RWPE2 (cell line): Measurements from ENCODE around the gene RBM10.

Experiments used
- ATAC-seq: fragments of 200-7000 bp; cut with Tn5 transposase; 3 replicates; pipeline ENCODE4 v1.9.1; 2021; ENCODE audit warnings: low read depth
- DNase-seq: peaks from one replicate; pipeline ENCODE4 v3.0.0-alpha.2; 2020; ENCODE audit warnings: low spot score
- H3K27ac ChIP-seq: fragments of 450-650 bp; 2 replicates; pipeline ENCODE4 v1.5.1; 2017; ENCODE audit warnings: mild to moderate bottlenecking; ENCODE audit not compliant: poor library complexity, severe bottlenecking
- H3K27me3 ChIP-seq: fragments of 250-450 bp; sonication (Bioruptor Pico); 2 replicates; pipeline ENCODE4 v1.5.1; 2021; ENCODE audit warnings: mild to moderate bottlenecking, moderate library complexity; ENCODE audit not compliant: insufficient read depth, poor library complexity, severe bottlenecking
- H3K36me3 ChIP-seq: fragments of 250-450 bp; sonication (Bioruptor Pico); 2 replicates; pipeline ENCODE4 v1.5.1; 2020; ENCODE audit warnings: low read depth, mild to moderate bottlenecking, moderate library complexity
- H3K4me1 ChIP-seq: fragments of 250-450 bp; sonication (Bioruptor Pico); 2 replicates; pipeline ENCODE4 v1.5.1; 2021; ENCODE audit warnings: mild to moderate bottlenecking, moderate library complexity; ENCODE audit not compliant: insufficient read depth, poor library complexity, severe bottlenecking
- H3K4me3 ChIP-seq: fragments of 250-450 bp; sonication (Bioruptor Pico); 2 replicates; pipeline ENCODE4 v1.5.1; 2021; ENCODE audit warnings: mild to moderate bottlenecking, moderate library complexity; ENCODE audit not compliant: severe bottlenecking
- H3K9me3 ChIP-seq: fragments of 250-450 bp; sonication (Bioruptor Pico); 2 replicates; pipeline ENCODE4 v1.5.1; 2021; ENCODE audit warnings: mild to moderate bottlenecking, moderate library complexity; ENCODE audit not compliant: severe bottlenecking
- TF ChIP-seq, protein P1 (sequence below): fragments of 450-650 bp; IDR thresholded peaks from one replicate; pipeline ENCODE4 v1.5.1; 2017; ENCODE audit warnings: mild to moderate bottlenecking, moderate library complexity; ENCODE audit not compliant: poor library complexity, severe bottlenecking

Gene RBM10

DNA sequence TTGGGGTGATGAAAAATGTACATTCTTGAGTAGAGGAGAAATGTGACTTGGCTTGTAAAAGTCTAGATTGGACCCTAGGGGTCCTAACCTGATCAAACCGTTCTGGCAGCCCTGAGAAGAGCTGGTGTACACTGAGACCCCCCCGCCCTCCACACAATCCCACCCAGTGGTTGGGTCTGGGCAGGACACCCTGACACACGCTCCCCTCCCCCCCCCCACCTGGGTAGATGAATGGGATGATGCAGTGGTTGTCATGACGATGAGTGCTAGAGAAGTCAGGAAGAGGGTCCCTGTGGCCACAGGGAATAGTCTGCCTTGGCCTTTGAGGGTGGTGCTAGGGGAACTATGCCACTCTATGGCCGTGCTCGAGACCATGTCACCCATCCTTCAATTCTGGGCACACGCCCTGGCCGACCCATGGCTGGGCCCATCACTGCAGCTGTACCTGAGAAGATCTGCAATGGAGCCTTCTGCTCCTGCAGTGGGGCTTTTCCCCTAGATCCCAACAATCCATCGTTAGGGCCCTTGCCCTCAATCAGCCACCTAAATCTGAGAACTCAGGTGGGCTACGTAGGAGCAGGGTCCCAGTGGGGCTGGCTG is 77.8 kb downstream of the RBM10 start:
- Histone ChIP-seq H3K4me3 (no peak overlapping the region), H3K36me3 (peaks cover 45% of the 10 kb centered on the region), H3K27ac (no peak overlapping the region), H3K4me1 (no peaks in the 10 kb centered on the region), H3K27me3 (no peaks in the 10 kb centered on the region), H3K9me3 (no peaks in the 10 kb centered on the region)
- DNase-seq (no peak), ATAC-seq (no peak)
- TF ChIP-seq, protein P1, sequence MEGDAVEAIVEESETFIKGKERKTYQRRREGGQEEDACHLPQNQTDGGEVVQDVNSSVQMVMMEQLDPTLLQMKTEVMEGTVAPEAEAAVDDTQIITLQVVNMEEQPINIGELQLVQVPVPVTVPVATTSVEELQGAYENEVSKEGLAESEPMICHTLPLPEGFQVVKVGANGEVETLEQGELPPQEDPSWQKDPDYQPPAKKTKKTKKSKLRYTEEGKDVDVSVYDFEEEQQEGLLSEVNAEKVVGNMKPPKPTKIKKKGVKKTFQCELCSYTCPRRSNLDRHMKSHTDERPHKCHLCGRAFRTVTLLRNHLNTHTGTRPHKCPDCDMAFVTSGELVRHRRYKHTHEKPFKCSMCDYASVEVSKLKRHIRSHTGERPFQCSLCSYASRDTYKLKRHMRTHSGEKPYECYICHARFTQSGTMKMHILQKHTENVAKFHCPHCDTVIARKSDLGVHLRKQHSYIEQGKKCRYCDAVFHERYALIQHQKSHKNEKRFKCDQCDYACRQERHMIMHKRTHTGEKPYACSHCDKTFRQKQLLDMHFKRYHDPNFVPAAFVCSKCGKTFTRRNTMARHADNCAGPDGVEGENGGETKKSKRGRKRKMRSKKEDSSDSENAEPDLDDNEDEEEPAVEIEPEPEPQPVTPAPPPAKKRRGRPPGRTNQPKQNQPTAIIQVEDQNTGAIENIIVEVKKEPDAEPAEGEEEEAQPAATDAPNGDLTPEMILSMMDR, result no peak

DNA sequence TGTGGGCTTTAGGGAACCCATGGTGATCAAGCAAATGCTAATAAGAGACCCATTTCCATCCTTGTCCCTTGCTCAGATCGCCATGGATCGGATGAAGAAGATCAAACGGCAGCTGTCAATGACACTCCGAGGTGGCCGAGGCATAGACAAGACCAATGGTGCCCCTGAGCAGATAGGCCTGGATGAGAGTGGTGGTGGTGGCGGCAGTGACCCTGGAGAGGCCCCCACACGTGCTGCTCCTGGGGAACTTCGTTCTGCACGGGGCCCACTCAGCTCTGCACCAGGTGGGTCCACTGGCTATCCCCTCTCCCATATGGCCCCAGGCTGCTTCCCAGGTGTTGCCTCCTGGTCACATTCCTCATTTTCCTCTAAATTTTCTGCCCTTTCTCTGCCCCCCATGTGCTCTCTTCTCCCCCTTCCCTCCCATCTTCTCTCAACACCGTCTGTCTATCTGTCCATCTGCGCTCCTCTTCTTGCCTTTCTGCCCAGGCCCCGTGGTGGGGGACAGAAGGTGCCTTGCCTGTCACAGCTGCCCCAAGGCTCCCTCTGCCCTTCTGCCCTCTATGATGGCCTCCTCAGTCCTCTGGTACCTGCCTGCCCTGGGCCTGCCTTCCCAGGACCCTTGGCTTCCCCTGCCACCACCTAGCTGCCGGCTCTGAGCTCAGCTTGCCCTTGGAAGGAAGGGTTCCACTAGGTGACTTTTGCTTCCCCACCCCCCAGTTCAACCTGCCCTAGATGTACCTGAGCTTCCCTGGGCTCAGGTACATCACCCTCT is 78.6 kb downstream of the RBM10 start:
- ATAC-seq (no peak), DNase-seq (no peak)
- Histone ChIP-seq H3K4me3 (no peak overlapping the region), H3K27ac (no peak overlapping the region), H3K36me3 (peaks cover 53% of the 10 kb centered on the region), H3K9me3 (no peaks in the 10 kb centered on the region), H3K4me1 (no peaks in the 10 kb centered on the region), H3K27me3 (no peaks in the 10 kb centered on the region)
- TF ChIP-seq, protein P1, result no peak

DNA sequence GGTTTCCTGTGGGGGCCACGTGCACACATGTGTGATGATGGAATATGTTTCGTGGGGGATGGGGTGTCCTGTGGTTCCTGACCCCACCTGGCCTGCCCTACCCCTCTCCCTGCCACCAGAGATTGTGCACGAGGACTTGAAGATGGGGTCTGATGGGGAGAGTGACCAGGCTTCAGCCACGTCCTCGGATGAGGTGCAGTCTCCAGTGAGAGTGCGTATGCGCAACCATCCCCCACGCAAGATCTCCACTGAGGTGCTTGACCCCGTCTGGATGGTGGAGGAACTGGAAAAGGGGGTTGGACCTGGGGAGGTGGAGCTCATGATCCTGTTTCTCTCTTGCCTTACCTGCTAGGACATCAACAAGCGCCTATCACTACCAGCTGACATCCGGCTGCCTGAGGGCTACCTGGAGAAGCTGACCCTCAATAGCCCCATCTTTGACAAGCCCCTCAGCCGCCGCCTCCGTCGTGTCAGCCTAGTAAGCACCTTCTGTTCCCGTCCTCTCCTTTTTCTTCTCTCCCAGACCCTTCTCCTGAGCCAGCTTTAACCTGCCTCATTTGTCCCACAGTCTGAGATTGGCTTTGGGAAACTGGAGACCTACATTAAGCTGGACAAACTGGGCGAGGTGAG is 79.4 kb downstream of the RBM10 start:
- Histone ChIP-seq H3K9me3 (no peaks in the 10 kb centered on the region), H3K4me1 (no peaks in the 10 kb centered on the region), H3K4me3 (no peak overlapping the region), H3K27ac (no peak overlapping the region), H3K36me3 (peaks cover 53% of the 10 kb centered on the region), H3K27me3 (no peaks in the 10 kb centered on the region)
- TF ChIP-seq, protein P1, result no peak
- DNase-seq (no peak), ATAC-seq (no peak)

DNA sequence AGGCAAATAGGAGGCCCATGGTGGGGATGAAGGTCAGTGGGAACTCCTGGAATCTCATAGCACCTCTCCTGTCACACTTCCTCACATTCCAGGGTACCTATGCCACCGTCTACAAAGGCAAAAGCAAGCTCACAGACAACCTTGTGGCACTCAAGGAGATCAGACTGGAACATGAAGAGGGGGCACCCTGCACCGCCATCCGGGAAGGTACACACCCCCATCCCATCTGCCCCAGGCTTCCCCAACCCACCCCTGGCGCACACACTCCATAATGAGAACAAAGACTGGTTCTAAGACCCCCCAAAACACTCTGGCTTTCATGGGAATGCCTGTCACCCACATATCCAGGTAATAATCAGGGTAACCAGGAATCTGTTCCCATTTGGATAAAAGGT is 79.9 kb downstream of the RBM10 start:
- ATAC-seq, result no peak
- Histone ChIP-seq H3K36me3 (peaks cover 53% of the 10 kb centered on the region), H3K27ac (no peak overlapping the region), H3K4me1 (no peaks in the 10 kb centered on the region), H3K9me3 (no peaks in the 10 kb centered on the region), H3K27me3 (no peaks in the 10 kb centered on the region), H3K4me3 (no peak overlapping the region)
- TF ChIP-seq, protein P1, result no peak
- no peak for DNase-seq
